ENCODE measurements around the gene DOC2A. TPM values are rescaled to one million over a fixed set of nuclear protein-coding genes. Genes with fewer than 3 reads are reported as not detected.
A peak's percentile ranks its signal among the peaks of the same experiment; 100 is the strongest.

The DOC2A gene
- total and polyA plus RNA-seq, 9 of the 15 experiments (the other 6 are each of a cell fraction or from before 2014, with no cell fraction given): 0.03 to 0.38 (median 0.28) TPM; not detected in 1

DNA sequence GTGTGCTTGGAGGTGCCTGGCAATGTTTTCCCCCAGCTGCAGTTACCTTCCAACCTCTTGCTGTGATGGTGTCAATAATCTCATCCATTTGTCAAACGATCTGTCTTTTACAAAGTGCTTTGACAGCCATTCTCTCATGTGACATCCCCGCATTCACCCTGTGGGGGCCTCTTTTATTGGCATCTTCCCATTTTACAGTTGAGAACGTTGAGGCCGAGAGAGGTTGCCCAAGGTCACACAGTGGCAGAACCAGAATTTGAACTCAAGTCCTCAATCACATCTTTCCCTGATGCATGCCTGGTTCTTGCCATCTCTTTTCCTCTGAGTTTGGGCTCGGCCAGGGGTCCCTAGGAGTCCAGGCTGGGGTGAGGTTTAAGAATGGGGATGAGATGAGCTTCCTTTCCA is 35.7 kb downstream of the DOC2A start (continued):
- TF ChIP-seq POLR3G (IDR thresholded peaks at IDR 0.05; ENCODE audit: extremely low read depth, insufficient read length, insufficient replicate concordance) (no peak), RUNX1 (IDR thresholded peaks at IDR 0.05; ENCODE audit: low read depth) (no peak), ADNP (tag; IDR thresholded peaks at IDR 0.05) (peak; percentile 84), ZNF184 (CRISPR knock-in tag; IDR thresholded peaks at IDR 0.05) (no peak)
- TF ChIP-seq, protein P1, sequence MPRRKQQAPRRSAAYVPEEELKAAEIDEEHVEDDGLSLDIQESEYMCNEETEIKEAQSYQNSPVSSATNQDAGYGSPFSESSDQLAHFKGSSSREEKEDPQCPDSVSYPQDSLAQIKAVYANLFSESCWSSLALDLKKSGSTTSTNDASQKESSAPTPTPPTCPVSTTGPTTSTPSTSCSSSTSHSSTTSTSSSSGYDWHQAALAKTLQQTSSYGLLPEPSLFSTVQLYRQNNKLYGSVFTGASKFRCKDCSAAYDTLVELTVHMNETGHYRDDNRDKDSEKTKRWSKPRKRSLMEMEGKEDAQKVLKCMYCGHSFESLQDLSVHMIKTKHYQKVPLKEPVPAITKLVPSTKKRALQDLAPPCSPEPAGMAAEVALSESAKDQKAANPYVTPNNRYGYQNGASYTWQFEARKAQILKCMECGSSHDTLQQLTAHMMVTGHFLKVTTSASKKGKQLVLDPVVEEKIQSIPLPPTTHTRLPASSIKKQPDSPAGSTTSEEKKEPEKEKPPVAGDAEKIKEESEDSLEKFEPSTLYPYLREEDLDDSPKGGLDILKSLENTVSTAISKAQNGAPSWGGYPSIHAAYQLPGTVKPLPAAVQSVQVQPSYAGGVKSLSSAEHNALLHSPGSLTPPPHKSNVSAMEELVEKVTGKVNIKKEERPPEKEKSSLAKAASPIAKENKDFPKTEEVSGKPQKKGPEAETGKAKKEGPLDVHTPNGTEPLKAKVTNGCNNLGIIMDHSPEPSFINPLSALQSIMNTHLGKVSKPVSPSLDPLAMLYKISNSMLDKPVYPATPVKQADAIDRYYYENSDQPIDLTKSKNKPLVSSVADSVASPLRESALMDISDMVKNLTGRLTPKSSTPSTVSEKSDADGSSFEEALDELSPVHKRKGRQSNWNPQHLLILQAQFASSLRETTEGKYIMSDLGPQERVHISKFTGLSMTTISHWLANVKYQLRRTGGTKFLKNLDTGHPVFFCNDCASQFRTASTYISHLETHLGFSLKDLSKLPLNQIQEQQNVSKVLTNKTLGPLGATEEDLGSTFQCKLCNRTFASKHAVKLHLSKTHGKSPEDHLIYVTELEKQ (CRISPR knock-in tag; IDR thresholded peaks at IDR 0.05): no peak

DNA sequence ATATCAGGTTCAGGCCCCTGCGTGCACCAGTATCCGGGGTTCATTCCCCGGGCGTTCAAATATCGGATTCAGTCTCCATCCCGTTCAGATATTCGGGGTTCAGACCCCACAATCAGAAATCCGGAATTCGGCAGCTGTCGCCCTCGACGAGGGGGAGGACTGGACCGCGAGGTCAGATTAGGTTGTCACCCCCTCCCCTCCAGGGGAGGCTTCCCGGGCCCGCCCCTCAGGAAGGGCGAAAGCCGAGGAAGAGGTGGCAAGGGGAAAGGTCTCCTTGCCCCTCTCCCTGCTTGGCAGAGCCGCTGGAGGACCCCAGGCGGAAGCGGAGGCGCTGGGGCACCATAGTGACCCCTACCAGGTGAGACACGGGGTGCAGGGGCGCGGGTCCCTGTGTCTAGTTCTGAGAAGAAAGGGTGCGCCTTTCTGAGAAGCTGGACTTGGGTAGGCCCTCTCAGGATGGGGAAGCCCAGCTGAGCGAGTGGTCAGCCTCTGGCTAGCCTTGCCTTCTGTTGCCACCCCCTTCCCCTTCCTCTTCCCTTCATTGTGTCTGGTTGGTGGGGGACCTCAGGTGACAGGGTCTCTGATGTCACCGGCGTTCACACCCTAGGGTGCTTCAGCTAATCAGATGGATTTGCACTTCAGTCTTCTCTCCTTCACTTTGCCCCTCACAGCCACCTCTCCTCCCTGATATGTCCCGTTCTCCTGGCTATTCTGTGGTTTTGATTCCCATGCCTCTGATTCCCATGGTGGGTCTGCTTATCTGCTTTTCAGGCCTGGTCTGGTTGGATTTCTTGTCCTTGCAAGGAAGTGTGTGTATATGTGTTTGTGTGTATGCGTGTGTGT is 36.3 kb downstream of the DOC2A start:
- peak overlapping the region; percentile 82 to 88 for H3K9ac ChIP-seq (ENCODE audit: insufficient read depth in 1 of 2, low read depth in 2 of 2, low read length in 2 of 2)
- H3K9me3 ChIP-seq (replicated peaks; ENCODE audit: control insufficient read depth, insufficient read depth, low read depth, low read length): no peaks in the 10 kb centered on the region; the same call in 1 of the 2 replicates
- ATAC-seq (peak; percentile 9), DNase-seq (ENCODE audit: extremely low read depth in 1 of 4, low spot score in 3 of 4) (peak; percentile 47 to 57 (median 49)), FAIRE-seq (peak; percentile 73)
- H3K27me3 ChIP-seq (ENCODE audit: control insufficient read depth in 2 of 2, insufficient read depth in 2 of 2, low read length in 2 of 2): no peaks in the 10 kb centered on the region
- in situ Hi-C loops (cut with MboI) (no loop called here), intact Hi-C loops (cut with micrococcal nuclease) (no loop called here)
- peaks cover 36% of the 10 kb centered on the region for H3K79me2 ChIP-seq (ENCODE audit: control insufficient read depth, insufficient read depth, low read length)
- H3K4me2 ChIP-seq (ENCODE audit: insufficient read depth, low read length): peak overlapping the region; percentile 87
- H2AFZ ChIP-seq (ENCODE audit: low read depth, low read length): 0 out of 2 replicates have a peak overlapping the region, but pooled peaks have one; percentile 88
- ChIA-PET CTCF (ENCODE audit: low intra/inter-chr PET ratio) (no interaction called here), POLR2A (interaction anchor here (0.6 to 3.2 kb wide), 7 partner anchors 11 to 650 kb away, joined by 3 to 22 read pairs (median 14); partner anchors contain the start of genes ASPHD1 and TMEM219)
- H3K27ac ChIP-seq (ENCODE audit: extremely low read depth, low read depth, low read length): peak overlapping the region; percentile 80
- H3K4me3 ChIP-seq: peak overlapping the region; percentile 71
- peaks cover 3% of the 10 kb centered on the region for H3K9me1 ChIP-seq (ENCODE audit: control insufficient read depth, insufficient read depth, low read length)
- peaks cover 23% of the 10 kb centered on the region for H4K20me1 ChIP-seq (replicated peaks; ENCODE audit: control insufficient read depth, insufficient read depth, low read length)
- WGBS (ENCODE audit: insufficient coverage, low coverage, missing lambda C conversion rate): 2% methylated on average over 25 of the region's 31 CpGs
- no TSS peak for BruUV-seq (replicated peaks)
- peaks cover 47% of the 10 kb centered on the region for H3K36me3 ChIP-seq (ENCODE audit: control insufficient read depth, insufficient read depth, low read length)
- peaks cover 26 to 30% of the 10 kb centered on the region in 2 experiments; a peak in 4 of 5 replicates for H3K4me1 ChIP-seq (replicated peaks in 1 of 2; ENCODE audit: control insufficient read depth in 2 of 2, insufficient read depth in 2 of 2, low read length in 2 of 2)
- TF ChIP-seq, protein P2, sequence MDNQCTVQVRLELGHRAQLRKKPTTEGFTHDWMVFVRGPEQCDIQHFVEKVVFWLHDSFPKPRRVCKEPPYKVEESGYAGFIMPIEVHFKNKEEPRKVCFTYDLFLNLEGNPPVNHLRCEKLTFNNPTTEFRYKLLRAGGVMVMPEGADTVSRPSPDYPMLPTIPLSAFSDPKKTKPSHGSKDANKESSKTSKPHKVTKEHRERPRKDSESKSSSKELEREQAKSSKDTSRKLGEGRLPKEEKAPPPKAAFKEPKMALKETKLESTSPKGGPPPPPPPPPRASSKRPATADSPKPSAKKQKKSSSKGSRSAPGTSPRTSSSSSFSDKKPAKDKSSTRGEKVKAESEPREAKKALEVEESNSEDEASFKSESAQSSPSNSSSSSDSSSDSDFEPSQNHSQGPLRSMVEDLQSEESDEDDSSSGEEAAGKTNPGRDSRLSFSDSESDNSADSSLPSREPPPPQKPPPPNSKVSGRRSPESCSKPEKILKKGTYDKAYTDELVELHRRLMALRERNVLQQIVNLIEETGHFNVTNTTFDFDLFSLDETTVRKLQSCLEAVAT (IDR thresholded peaks at IDR 0.05): 0 out of 4 replicates have a peak, but pooled peaks of 1 of the 2 experiments have one; percentile 42
- TF ChIP-seq, protein P3, sequence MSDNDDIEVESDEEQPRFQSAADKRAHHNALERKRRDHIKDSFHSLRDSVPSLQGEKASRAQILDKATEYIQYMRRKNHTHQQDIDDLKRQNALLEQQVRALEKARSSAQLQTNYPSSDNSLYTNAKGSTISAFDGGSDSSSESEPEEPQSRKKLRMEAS (CRISPR knock-in tag; IDR thresholded peaks at IDR 0.05): peak; percentile 15; the same call in 1 of the 2 replicates
- TF ChIP-seq ZNF785 (CRISPR knock-in tag; IDR thresholded peaks at IDR 0.05): no peak
- peak; percentile 32; the same call in 1 of the 2 replicates for TF ChIP-seq SPI1 (IDR thresholded peaks at IDR 0.05; ENCODE audit: borderline replicate concordance, low read depth, low read length)
- peak; percentile 79; the same call in 1 of the 2 replicates for TF ChIP-seq ZBTB7A (IDR thresholded peaks at IDR 0.05; ENCODE audit: borderline replicate concordance, control insufficient read depth, low read depth, low read length)
- TF ChIP-seq, protein P4, sequence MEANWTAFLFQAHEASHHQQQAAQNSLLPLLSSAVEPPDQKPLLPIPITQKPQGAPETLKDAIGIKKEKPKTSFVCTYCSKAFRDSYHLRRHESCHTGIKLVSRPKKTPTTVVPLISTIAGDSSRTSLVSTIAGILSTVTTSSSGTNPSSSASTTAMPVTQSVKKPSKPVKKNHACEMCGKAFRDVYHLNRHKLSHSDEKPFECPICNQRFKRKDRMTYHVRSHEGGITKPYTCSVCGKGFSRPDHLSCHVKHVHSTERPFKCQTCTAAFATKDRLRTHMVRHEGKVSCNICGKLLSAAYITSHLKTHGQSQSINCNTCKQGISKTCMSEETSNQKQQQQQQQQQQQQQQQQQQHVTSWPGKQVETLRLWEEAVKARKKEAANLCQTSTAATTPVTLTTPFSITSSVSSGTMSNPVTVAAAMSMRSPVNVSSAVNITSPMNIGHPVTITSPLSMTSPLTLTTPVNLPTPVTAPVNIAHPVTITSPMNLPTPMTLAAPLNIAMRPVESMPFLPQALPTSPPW (CRISPR knock-in tag; IDR thresholded peaks at IDR 0.05): no peak
- no peak for TF ChIP-seq PHB (CRISPR knock-in tag; IDR thresholded peaks at IDR 0.05)
